Osteoblast (primary cell): ENCODE measurements around the gene WDFY1. TPM values are rescaled to one million over a fixed set of nuclear protein-coding genes. Genes with fewer than 3 reads are reported as not detected.

ENCODE experiments used
- DNase-seq: peaks from one replicate; pipeline ENCODE4 v3.0.0; 2011; ENCODE audit warnings: low spot score, mixed read lengths; ENCODE audit not compliant: insufficient read length; ENCODE audit errors: missing footprints
- H2AFZ ChIP-seq: 2 replicates; pipeline ENCODE4 v1.6.0; 2011; ENCODE audit warnings: mild to moderate bottlenecking, low read length
- H3K27ac ChIP-seq: 2 replicates; pipeline ENCODE4 v1.5.1; 2011; ENCODE audit warnings: mild to moderate bottlenecking, low read depth, low read length, moderate library complexity
- H3K27me3 ChIP-seq: 2 replicates; pipeline ENCODE4 v1.6.0; 2012; ENCODE audit warnings: mild to moderate bottlenecking, control low read depth, inconsistent platforms, low read length, moderate library complexity; ENCODE audit not compliant: insufficient read depth
- H3K36me3 ChIP-seq: 2 replicates; pipeline ENCODE4 v1.5.1; 2011; ENCODE audit warnings: mild to moderate bottlenecking, low read length, control low read depth, moderate library complexity; ENCODE audit not compliant: insufficient read depth
- H3K4me1 ChIP-seq: 2 replicates; pipeline ENCODE4 v1.5.1; 2011; ENCODE audit warnings: mild to moderate bottlenecking, low read length, control low read depth, moderate library complexity; ENCODE audit not compliant: insufficient read depth
- H3K4me2 ChIP-seq: 2 replicates; pipeline ENCODE4 v1.6.0; 2011; ENCODE audit warnings: mild to moderate bottlenecking, low read length; ENCODE audit not compliant: insufficient read depth
- H3K4me3 ChIP-seq: fragments of 200-600 bp; sonication (generic); 3 replicates; pipeline ENCODE4 v1.5.1; 2012; ENCODE audit warnings: mild to moderate bottlenecking, low read length, inconsistent platforms; ENCODE audit not compliant: insufficient read depth
- H3K79me2 ChIP-seq: 2 replicates; pipeline ENCODE4 v1.6.0; 2012; ENCODE audit warnings: mild to moderate bottlenecking, low read length, control low read depth, inconsistent platforms; ENCODE audit not compliant: insufficient read depth
- H3K9me3 ChIP-seq: 2 replicates; pipeline ENCODE4 v1.5.1; 2011; ENCODE audit warnings: low read depth, low read length, control low read depth
- H4K20me1 ChIP-seq: 2 replicates; pipeline ENCODE4 v1.6.0; 2012; ENCODE audit warnings: mild to moderate bottlenecking, low read length, control low read depth; ENCODE audit not compliant: insufficient read depth
- CTCF ChIP-seq: IDR thresholded peaks from 2 replicates; pipeline ENCODE4 v1.5.1; 2011; ENCODE audit warnings: mild to moderate bottlenecking, low read depth, low read length, moderate library complexity; ENCODE audit errors: extremely low read depth
- total RNA-seq: library from RNA; depleted of rRNA; stranded (reverse); fragments of >200 nt; gene quantifications from 2 replicates; pipeline ENCODE4 v1.2.3, GENCODE V29; 2012

Gene WDFY1
- total RNA-seq, 1 donor, result 74.6 TPM

GRCh38 chr2:223870840-223871611 lies 74.1 kb downstream of the WDFY1 start:
- no peak for DNase-seq
- H3K4me1 ChIP-seq, result no peaks in the 10 kb centered on the region

GRCh38 chr2:223868005-223868404 lies 77.1 kb downstream of the WDFY1 start:
- Histone ChIP-seq H3K4me1 (no peaks in the 10 kb centered on the region), H3K9me3 (no peaks in the 10 kb centered on the region), H4K20me1 (no peaks in the 10 kb centered on the region), H3K36me3 (peaks cover 20% of the 10 kb centered on the region), H3K27me3 (no peaks in the 10 kb centered on the region), H2AFZ (no peak overlapping the region), H3K27ac (no peak overlapping the region), H3K4me2 (no peak overlapping the region), H3K4me3 (no peak overlapping the region), H3K79me2 (no peaks in the 10 kb centered on the region)
- DNase-seq, result no peak
- no peak for TF ChIP-seq CTCF

More at GRCh38 chr2:223870840-223871611, 74.1 kb downstream of the WDFY1 start:
- no peaks in the 10 kb centered on the region for H3K79me2 ChIP-seq
- H3K4me3 ChIP-seq, result no peak overlapping the region
- H4K20me1 ChIP-seq, result no peaks in the 10 kb centered on the region
- TF ChIP-seq CTCF, result no peak
- H3K4me2 ChIP-seq, result no peak overlapping the region
- no peaks in the 10 kb centered on the region for H3K9me3 ChIP-seq
- H3K27me3 ChIP-seq, result no peaks in the 10 kb centered on the region
- H3K27ac ChIP-seq, result no peak overlapping the region
- H2AFZ ChIP-seq, result no peak overlapping the region
- peaks cover 31% of the 10 kb centered on the region for H3K36me3 ChIP-seq

- Histone ChIP-seq H2AFZ (no peak overlapping the region), H3K27me3 (no peaks in the 10 kb centered on the region), H3K36me3 (peaks cover 9% of the 10 kb centered on the region), H3K79me2 (no peaks in the 10 kb centered on the region), H3K9me3 (no peaks in the 10 kb centered on the region), H4K20me1 (no peaks in the 10 kb centered on the region), H3K4me1 (peaks cover 8% of the 10 kb centered on the region), H3K27ac (no peak overlapping the region), H3K4me2 (no peak overlapping the region), H3K4me3 (no peak overlapping the region)
- no peak for DNase-seq
- TF ChIP-seq CTCF, result no peak
Measured at GRCh38 chr2:223865907-223866508, 79.1 kb downstream of the WDFY1 start.

GRCh38 chr2:223865124-223865523 lies 80.0 kb downstream of the WDFY1 start:
- no peak overlapping the region for H2AFZ ChIP-seq
- H4K20me1 ChIP-seq, result no peaks in the 10 kb centered on the region
- peaks cover 15% of the 10 kb centered on the region for H3K4me1 ChIP-seq
- DNase-seq, result no peak
- no peak overlapping the region for H3K27ac ChIP-seq
- no peak for TF ChIP-seq CTCF
- H3K9me3 ChIP-seq, result no peaks in the 10 kb centered on the region
- H3K4me2 ChIP-seq, result no peak overlapping the region
- H3K4me3 ChIP-seq, result no peak overlapping the region
- no peaks in the 10 kb centered on the region for H3K27me3 ChIP-seq
- no peaks in the 10 kb centered on the region for H3K79me2 ChIP-seq
- H3K36me3 ChIP-seq, result peaks cover 9% of the 10 kb centered on the region
